Measurements from ENCODE around the gene KCNB1. TPM values are rescaled to one million over a fixed set of nuclear protein-coding genes. Genes with fewer than 3 reads are reported as not detected.

The KCNB1 gene
- total and polyA plus RNA-seq, 2 of the 4 experiments (the other 2 are of a cell fraction) = 0.05 TPM; not detected in 1

DNA sequence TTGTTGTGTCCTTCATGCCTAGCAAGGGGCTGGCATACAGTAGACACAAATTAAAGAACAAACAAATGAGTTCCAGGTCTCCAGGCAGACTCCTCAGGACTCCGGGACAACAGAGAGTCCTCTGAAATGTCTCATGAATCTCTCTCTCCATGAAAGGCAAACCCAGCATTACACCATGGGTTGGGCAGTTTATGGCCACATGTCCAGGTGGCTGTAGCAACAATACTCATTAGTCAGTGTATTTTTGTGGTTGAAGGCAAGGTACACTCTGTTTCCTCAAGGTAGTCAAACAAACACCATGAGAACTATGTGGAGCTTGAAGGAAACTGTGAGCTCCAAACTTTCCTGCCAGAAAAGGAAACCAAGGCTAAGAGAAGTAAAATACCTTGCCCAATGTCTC, 62.2 kb downstream of the KCNB1 start:
- Histone ChIP-seq H3K36me3 (ENCODE audit: control insufficient read depth, insufficient read depth, low read length) (no peaks in the 10 kb centered on the region), H3K18ac (ENCODE audit: low read depth, low read length) (no peak overlapping the region), H2BK20ac (ENCODE audit: low read depth, low read length) (no peak overlapping the region), H2AFZ (replicated peaks; ENCODE audit: low read length, poor library complexity) (no peak overlapping the region), H3K4me1 (ENCODE audit: control insufficient read depth, insufficient read depth, low read length) (no peaks in the 10 kb centered on the region), H4K8ac (ENCODE audit: low read depth in 2 of 2, low read length in 2 of 2) (no peak overlapping the region), H4K91ac (ENCODE audit: insufficient read depth, low read depth, low read length) (no peak overlapping the region), H3K9me3 (ENCODE audit: control insufficient read depth, insufficient read depth, low read length) (no peaks in the 10 kb centered on the region), H4K20me1 (ENCODE audit: insufficient read depth, low read length) (no peaks in the 10 kb centered on the region), H3K27me3 (ENCODE audit: control insufficient read depth, insufficient read depth, low read length) (peaks cover 61% of the 10 kb centered on the region), H2AK5ac (ENCODE audit: low read depth, low read length) (no peak overlapping the region), H3K4ac (ENCODE audit: low read depth, low read length) (no peak overlapping the region), H3K9ac (ENCODE audit: low read depth, low read length) (no peak overlapping the region), H3K79me1 (ENCODE audit: low read depth in 1 of 2, low read length in 2 of 2) (no peaks in the 10 kb centered on the region), H3K4me2 (ENCODE audit: low read depth, low read length) (no peak overlapping the region), H2AK9ac (replicated peaks; ENCODE audit: low read depth, low read length, poor library complexity) (no peak overlapping the region), H4K5ac (ENCODE audit: low read depth, low read length) (no peak overlapping the region), H3K23ac (ENCODE audit: low read depth, low read length) (no peak overlapping the region), H2BK15ac (ENCODE audit: low read depth, low read length) (no peak overlapping the region), H3K27ac (ENCODE audit: insufficient read depth, low read length) (no peak overlapping the region), H2BK5ac (ENCODE audit: low read depth, low read length, poor library complexity, severe bottlenecking) (no peak overlapping the region), H2BK120ac (ENCODE audit: low read depth, low read length) (no peak overlapping the region), H3K9me1 (ENCODE audit: insufficient read depth, low read length) (no peaks in the 10 kb centered on the region), H3K14ac (replicated peaks; ENCODE audit: low read depth, low read length) (no peak overlapping the region), H3K4me3 (ENCODE audit: insufficient read depth, low read depth, low read length) (no peak overlapping the region), H3K56ac (ENCODE audit: extremely low read depth, insufficient read depth, low read length) (no peak overlapping the region)
- ChIA-PET CTCF (no interaction called here), POLR2A (ENCODE audit: unreplicated experiment) (no interaction called here)
- DNase-seq (no peak), ATAC-seq (ENCODE audit: low read depth) (no peak)
- in situ Hi-C loops (cut with MboI; ENCODE audit: low sequenced_read_pairs) = no loop called here
- no peak for TF ChIP-seq MXI1 (IDR thresholded peaks at IDR 0.05; ENCODE audit: borderline replicate concordance, low read depth, low read length)
- no peak for TF ChIP-seq RCOR1 (IDR thresholded peaks at IDR 0.05; ENCODE audit: insufficient replicate concordance, low read length)
- TF ChIP-seq MAZ (IDR thresholded peaks at IDR 0.05; ENCODE audit: borderline replicate concordance, low read depth, low read length) = no peak
- TF ChIP-seq, protein P1, sequence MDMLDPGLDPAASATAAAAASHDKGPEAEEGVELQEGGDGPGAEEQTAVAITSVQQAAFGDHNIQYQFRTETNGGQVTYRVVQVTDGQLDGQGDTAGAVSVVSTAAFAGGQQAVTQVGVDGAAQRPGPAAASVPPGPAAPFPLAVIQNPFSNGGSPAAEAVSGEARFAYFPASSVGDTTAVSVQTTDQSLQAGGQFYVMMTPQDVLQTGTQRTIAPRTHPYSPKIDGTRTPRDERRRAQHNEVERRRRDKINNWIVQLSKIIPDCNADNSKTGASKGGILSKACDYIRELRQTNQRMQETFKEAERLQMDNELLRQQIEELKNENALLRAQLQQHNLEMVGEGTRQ (IDR thresholded peaks at IDR 0.05; ENCODE audit: low read depth, low read length) = no peak
- TF ChIP-seq NFE2L2 (IDR thresholded peaks at IDR 0.05; ENCODE audit: low read depth, low read length) = no peak
- TF ChIP-seq SMC3 (IDR thresholded peaks at IDR 0.05; ENCODE audit: low read depth, low read length) = no peak
- no peak for TF ChIP-seq FOS (IDR thresholded peaks at IDR 0.05; ENCODE audit: low read depth, low read length)
- TF ChIP-seq, protein P2, sequence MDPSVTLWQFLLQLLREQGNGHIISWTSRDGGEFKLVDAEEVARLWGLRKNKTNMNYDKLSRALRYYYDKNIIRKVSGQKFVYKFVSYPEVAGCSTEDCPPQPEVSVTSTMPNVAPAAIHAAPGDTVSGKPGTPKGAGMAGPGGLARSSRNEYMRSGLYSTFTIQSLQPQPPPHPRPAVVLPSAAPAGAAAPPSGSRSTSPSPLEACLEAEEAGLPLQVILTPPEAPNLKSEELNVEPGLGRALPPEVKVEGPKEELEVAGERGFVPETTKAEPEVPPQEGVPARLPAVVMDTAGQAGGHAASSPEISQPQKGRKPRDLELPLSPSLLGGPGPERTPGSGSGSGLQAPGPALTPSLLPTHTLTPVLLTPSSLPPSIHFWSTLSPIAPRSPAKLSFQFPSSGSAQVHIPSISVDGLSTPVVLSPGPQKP (IDR thresholded peaks at IDR 0.05; ENCODE audit: borderline replicate concordance, low read depth, low read length) = no peak
- no peak for TF ChIP-seq CEBPB (IDR thresholded peaks at IDR 0.05; ENCODE audit: low read depth, low read length)
- TF ChIP-seq BHLHE40 (IDR thresholded peaks at IDR 0.05; ENCODE audit: low read depth, low read length) = no peak
- TF ChIP-seq RFX5 (IDR thresholded peaks at IDR 0.05; ENCODE audit: low read depth, low read length) = no peak
- TF ChIP-seq RAD21 (IDR thresholded peaks at IDR 0.05; ENCODE audit: low read length) = no peak
- TF ChIP-seq POLR2A (IDR thresholded peaks at IDR 0.05; ENCODE audit: low read depth, low read length) = no peak
- TF ChIP-seq, protein P3, sequence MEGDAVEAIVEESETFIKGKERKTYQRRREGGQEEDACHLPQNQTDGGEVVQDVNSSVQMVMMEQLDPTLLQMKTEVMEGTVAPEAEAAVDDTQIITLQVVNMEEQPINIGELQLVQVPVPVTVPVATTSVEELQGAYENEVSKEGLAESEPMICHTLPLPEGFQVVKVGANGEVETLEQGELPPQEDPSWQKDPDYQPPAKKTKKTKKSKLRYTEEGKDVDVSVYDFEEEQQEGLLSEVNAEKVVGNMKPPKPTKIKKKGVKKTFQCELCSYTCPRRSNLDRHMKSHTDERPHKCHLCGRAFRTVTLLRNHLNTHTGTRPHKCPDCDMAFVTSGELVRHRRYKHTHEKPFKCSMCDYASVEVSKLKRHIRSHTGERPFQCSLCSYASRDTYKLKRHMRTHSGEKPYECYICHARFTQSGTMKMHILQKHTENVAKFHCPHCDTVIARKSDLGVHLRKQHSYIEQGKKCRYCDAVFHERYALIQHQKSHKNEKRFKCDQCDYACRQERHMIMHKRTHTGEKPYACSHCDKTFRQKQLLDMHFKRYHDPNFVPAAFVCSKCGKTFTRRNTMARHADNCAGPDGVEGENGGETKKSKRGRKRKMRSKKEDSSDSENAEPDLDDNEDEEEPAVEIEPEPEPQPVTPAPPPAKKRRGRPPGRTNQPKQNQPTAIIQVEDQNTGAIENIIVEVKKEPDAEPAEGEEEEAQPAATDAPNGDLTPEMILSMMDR (conservative IDR thresholded peaks at IDR 0.05; ENCODE audit: low read depth, low read length) = no peak
- no peak for TF ChIP-seq CHD1 (IDR thresholded peaks at IDR 0.05; ENCODE audit: low read depth, low read length)
- no peak for TF ChIP-seq MAFK (IDR thresholded peaks at IDR 0.05; ENCODE audit: low read depth, low read length)
- dilution Hi-C loops (cut with HindIII; ENCODE audit: low sequenced_read_pairs, unreplicated experiment) = no loop called here
- WGBS, 2 experiments (ENCODE audit: extremely low coverage in 2 of 2, insufficient read length in 1 of 2) = no CpG with 5 or more reads among the region's 1 CpG
- no TSS peak for BruUV-seq (replicated peaks)
- intact Hi-C loops (cut with micrococcal nuclease) = no loop called here

Measured in IMR-90 (cell line).